ENCODE data around the gene NAE1. TPM values are rescaled to one million over a fixed set of nuclear protein-coding genes. Genes with fewer than 3 reads are reported as not detected.
"Not testable (repeated sequence)": the region's sequence is repeated elsewhere in the genome, so short reads cannot be mapped to it uniquely, and the experiment has no call there.

NAE1 gene
- total and polyA plus RNA-seq, 7 experiments from 2014 or later = 62.3 to 103 (median 96.3) TPM

DNA sequence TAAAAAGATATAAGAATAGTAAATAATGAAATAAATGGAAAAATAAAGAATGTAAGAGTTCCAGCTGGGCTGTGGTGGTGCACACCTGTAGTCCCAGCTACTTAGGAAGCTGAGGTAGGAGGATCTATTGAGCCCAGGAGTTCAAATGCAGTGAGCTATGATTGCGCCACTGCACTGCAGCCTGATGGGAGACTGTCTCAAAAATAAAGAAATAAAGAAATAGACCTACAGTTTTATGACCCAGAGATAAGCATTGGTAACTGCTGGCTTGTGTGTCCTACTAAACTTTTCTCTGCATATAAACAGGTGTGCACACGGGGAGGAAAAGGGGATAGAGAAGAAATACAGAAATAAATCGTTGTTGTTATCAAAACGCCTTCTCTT is 41.8 kb upstream of the NAE1 start:
- ChIA-PET POLR2A (interaction anchor here (1.0 to 1.7 kb wide), 3 partner anchors 10 to 288 kb away, joined by 4 to 15 read pairs (median 4); partner anchors contain the start of gene NAE1), CTCF (interaction anchor here (0.6 to 1.7 kb wide), 16 partner anchors 9 to 468 kb away, joined by 3 to 6 read pairs (median 4); partner anchors contain the start of gene NAE1)
- H3K27me3 ChIP-seq (ENCODE audit: control insufficient read depth in 2 of 2, insufficient read depth in 2 of 2, low read length in 2 of 2) = no peaks in the 10 kb centered on the region
- intact Hi-C loops (cut with micrococcal nuclease) = loop anchor here (2.0 to 5.0 kb wide), 8 partner anchors 42 to 395 kb away; partner anchors contain the start of genes DYNC1LI2 (in 2 of the 2) and NAE1 (in 1 of the 2)
- Mint-ChIP-seq H3K9me3 (no peaks in the 10 kb centered on the region), H3K4me1 (peaks cover 7 to 49% (median 19%) of the 10 kb centered on the region in 7 donors), H3K4me3 (peak overlapping the region; percentile 77 to 94 (median 82)), H3K36me3 (no peaks in the 10 kb centered on the region), H3K27me3 (no peaks in the 10 kb centered on the region), H3K27ac (peak overlapping the region in 8 of 9 donors; percentile 7 to 93 (median 67))
- no peaks in the 10 kb centered on the region for H3K36me3 ChIP-seq (ENCODE audit: control insufficient read depth in 2 of 3, insufficient read depth in 3 of 3, low read length in 3 of 3)
- no peaks in the 10 kb centered on the region for H3K9me3 ChIP-seq (ENCODE audit: control insufficient read depth in 2 of 3, low read length in 3 of 3)
- H3K27ac ChIP-seq (ENCODE audit: low read depth, low read length) = no peak overlapping the region
- peak overlapping the region; percentile 48 for H3K4me3 ChIP-seq (ENCODE audit: low read length)
- DNase-seq = no peak
- H3K4me1 ChIP-seq (ENCODE audit: control insufficient read depth in 2 of 2, insufficient read depth in 2 of 2, low read length in 2 of 2) = peaks cover 5 to 10% of the 10 kb centered on the region in 2 donors
- ATAC-seq = no peak

DNA sequence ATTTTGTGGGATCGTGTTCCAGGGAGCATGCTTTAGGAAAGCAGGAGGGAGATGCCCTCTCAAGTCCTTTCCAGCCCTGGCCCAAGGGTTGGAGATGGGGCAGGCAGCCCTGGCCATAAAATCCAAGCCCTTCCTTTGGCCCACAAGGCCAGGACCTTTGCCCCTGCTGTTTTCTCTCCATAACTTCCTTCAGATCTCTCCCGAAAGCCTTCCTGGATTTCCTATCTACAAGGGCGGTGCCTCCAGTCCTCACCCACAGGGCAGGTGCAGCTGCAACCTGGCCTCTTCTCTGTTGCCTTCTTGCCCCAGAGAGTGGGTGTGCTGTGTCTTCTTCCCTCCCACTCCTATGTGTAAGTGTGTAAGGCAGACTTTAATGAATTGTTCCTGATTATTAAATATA is 41.1 kb upstream of the NAE1 start:
- ChIA-PET POLR2A (interaction anchor here (1.1 to 1.7 kb wide), 2 partner anchors 10 to 42 kb away, joined by 4 to 15 read pairs; partner anchors contain the start of gene NAE1), CTCF (interaction anchor here (1.2 to 1.7 kb wide), 4 partner anchors 19 to 465 kb away, joined by 3 to 6 read pairs (median 4); partner anchors contain the start of gene NAE1)
- no peaks in the 10 kb centered on the region for H3K9me3 Mint-ChIP-seq
- H3K36me3 Mint-ChIP-seq = no peaks in the 10 kb centered on the region
- H3K4me1 Mint-ChIP-seq = peaks cover 7 to 49% (median 19%) of the 10 kb centered on the region in 7 donors
- H3K9me3 ChIP-seq (ENCODE audit: control insufficient read depth in 2 of 3, low read length in 3 of 3) = no peaks in the 10 kb centered on the region
- H3K36me3 ChIP-seq (ENCODE audit: control insufficient read depth in 2 of 3, insufficient read depth in 3 of 3, low read length in 3 of 3) = no peaks in the 10 kb centered on the region
- intact Hi-C loops (cut with micrococcal nuclease) = loop anchor here (2.0 to 5.0 kb wide), 8 partner anchors 41 to 395 kb away; partner anchors contain the start of genes DYNC1LI2 (in 2 of the 2) and NAE1 (in 1 of the 2)
- ATAC-seq (no peak), DNase-seq (no peak)
- no peaks in the 10 kb centered on the region for H3K27me3 Mint-ChIP-seq
- peaks cover 5 to 10% of the 10 kb centered on the region in 2 donors for H3K4me1 ChIP-seq (ENCODE audit: control insufficient read depth in 2 of 2, insufficient read depth in 2 of 2, low read length in 2 of 2)
- H3K27me3 ChIP-seq (ENCODE audit: control insufficient read depth in 2 of 2, insufficient read depth in 2 of 2, low read length in 2 of 2) = no peaks in the 10 kb centered on the region
- peak overlapping the region in 2 of 10 donors; percentile 51 to 69 for H3K4me3 Mint-ChIP-seq
- peak overlapping the region in 1 of 9 donors; percentile 77 for H3K27ac Mint-ChIP-seq
- H3K27ac ChIP-seq (ENCODE audit: low read depth, low read length) = no peak overlapping the region
- no peak overlapping the region for H3K4me3 ChIP-seq (ENCODE audit: low read length)

DNA sequence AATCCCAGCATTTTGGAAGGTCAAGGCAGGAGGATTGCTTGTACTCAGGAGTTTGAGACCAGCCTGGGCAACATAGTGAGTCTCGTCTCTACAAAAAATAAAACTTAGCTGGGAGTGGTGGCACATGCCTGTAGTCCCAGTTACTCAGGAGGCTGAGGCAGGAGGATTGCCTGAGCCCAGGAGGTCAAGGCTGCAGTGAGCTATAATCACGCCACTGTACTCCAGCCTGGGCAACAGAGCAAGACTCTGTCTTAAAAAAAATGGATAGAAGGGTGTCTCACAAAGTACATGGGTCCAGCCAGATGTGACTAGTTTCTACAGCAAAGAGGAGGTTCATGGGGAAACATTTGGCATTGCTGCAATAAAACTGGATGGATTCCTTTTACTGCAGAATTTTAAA is 40.6 kb upstream of the NAE1 start:
- H3K9me3 ChIP-seq (ENCODE audit: control insufficient read depth in 2 of 3, low read length in 3 of 3); POLR2A ChIA-PET; H3K4me3 ChIP-seq (ENCODE audit: low read length); ATAC-seq; H3K36me3 Mint-ChIP-seq; H3K27ac Mint-ChIP-seq; H3K4me1 ChIP-seq (ENCODE audit: control insufficient read depth in 2 of 2, insufficient read depth in 2 of 2, low read length in 2 of 2); H3K9me3 Mint-ChIP-seq; DNase-seq; H3K36me3 ChIP-seq (ENCODE audit: control insufficient read depth in 2 of 3, insufficient read depth in 3 of 3, low read length in 3 of 3); CTCF ChIA-PET; H3K27ac ChIP-seq (ENCODE audit: low read depth, low read length); H3K27me3 ChIP-seq (ENCODE audit: control insufficient read depth in 2 of 2, insufficient read depth in 2 of 2, low read length in 2 of 2); H3K27me3 Mint-ChIP-seq; H3K4me3 Mint-ChIP-seq: not testable (repeated sequence)
- H3K4me1 Mint-ChIP-seq = peaks cover 7 to 49% (median 19%) of the 10 kb centered on the region in 7 donors
- intact Hi-C loops (cut with micrococcal nuclease) = loop anchor here (5.0 kb wide), 3 partner anchors 119 to 394 kb away; partner anchors contain the start of gene DYNC1LI2 (in 1 of the 2)

DNA sequence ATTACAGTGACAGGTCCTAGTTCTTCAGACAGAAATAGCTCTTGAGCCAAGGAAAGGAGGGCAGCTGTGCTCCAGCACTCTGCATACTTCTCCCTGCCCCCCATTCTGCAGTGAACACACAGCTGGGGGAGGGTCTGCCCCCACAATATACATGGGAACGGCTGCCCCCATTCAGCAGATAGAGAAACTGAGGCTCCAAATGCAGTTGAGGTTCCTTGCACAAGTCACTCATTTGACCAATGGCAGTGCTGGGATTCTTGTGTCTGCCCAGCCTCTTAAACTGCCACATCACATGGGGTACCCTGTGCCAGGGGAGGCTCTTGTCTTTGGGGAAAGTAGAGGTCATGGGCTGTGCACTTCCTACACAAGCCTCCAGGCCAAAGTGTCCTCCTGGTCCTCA is 38.6 kb upstream of the NAE1 start:
- CTCF ChIA-PET = interaction anchor here (0.7 to 3.7 kb wide), 2 partner anchors 12 to 39 kb away, joined by 3 to 26 read pairs; partner anchors contain the start of genes NAE1 and PDP2
- DNase-seq = no peak
- POLR2A ChIA-PET = no interaction called here
- H3K4me1 Mint-ChIP-seq = peaks cover 7 to 33% (median 19%) of the 10 kb centered on the region in 7 donors
- Histone ChIP-seq H3K9me3 (ENCODE audit: control insufficient read depth in 2 of 3, low read length in 3 of 3) (no peaks in the 10 kb centered on the region), H3K4me3 (ENCODE audit: low read length) (no peak overlapping the region), H3K4me1 (ENCODE audit: control insufficient read depth in 2 of 2, insufficient read depth in 2 of 2, low read length in 2 of 2) (peaks cover 5 to 10% of the 10 kb centered on the region in 2 donors), H3K27ac (ENCODE audit: low read depth, low read length) (no peak overlapping the region), H3K36me3 (ENCODE audit: control insufficient read depth in 2 of 3, insufficient read depth in 3 of 3, low read length in 3 of 3) (no peaks in the 10 kb centered on the region), H3K27me3 (ENCODE audit: control insufficient read depth in 2 of 2, insufficient read depth in 2 of 2, low read length in 2 of 2) (no peaks in the 10 kb centered on the region)
- no peaks in the 10 kb centered on the region for H3K9me3 Mint-ChIP-seq
- intact Hi-C loops (cut with micrococcal nuclease) = no loop called here
- H3K27ac Mint-ChIP-seq = peak overlapping the region in 1 of 9 donors; percentile 49
- no peak for ATAC-seq
- H3K4me3 Mint-ChIP-seq = no peak overlapping the region
- no peaks in the 10 kb centered on the region for H3K36me3 Mint-ChIP-seq
- no peaks in the 10 kb centered on the region for H3K27me3 Mint-ChIP-seq

DNA sequence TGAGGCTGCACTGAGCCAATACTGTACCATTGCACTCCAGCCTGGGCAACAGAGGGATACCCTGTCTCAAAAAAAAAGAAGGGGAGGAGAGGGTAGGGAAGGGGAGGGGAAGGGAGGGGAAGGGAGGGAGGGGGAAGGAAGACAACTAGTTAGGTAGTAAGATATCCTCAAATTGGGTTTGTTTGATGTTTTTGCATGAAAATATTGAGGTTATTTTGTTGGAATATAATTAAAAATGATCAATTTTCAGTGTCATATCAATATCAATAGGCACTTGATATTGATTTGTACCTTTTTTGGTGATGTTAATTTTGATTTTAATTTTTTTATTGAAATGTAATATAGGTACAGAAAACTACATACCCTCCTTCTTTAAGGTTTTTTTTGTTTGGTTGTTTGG is 32.9 kb upstream of the NAE1 start:
- H3K9me3 Mint-ChIP-seq = no peaks in the 10 kb centered on the region
- intact Hi-C loops (cut with micrococcal nuclease) = no loop called here
- Histone ChIP-seq H3K4me3 (ENCODE audit: low read length) (no peak overlapping the region), H3K27ac (ENCODE audit: low read depth, low read length) (no peak overlapping the region), H3K27me3 (ENCODE audit: control insufficient read depth in 2 of 2, insufficient read depth in 2 of 2, low read length in 2 of 2) (no peaks in the 10 kb centered on the region), H3K4me1 (ENCODE audit: control insufficient read depth in 2 of 2, insufficient read depth in 2 of 2, low read length in 2 of 2) (peaks cover 0 to 4% of the 10 kb centered on the region in 2 donors), H3K9me3 (ENCODE audit: control insufficient read depth in 2 of 3, low read length in 3 of 3) (no peaks in the 10 kb centered on the region), H3K36me3 (ENCODE audit: control insufficient read depth in 2 of 3, insufficient read depth in 3 of 3, low read length in 3 of 3) (no peaks in the 10 kb centered on the region)
- no peak overlapping the region for H3K27ac Mint-ChIP-seq
- no peaks in the 10 kb centered on the region for H3K36me3 Mint-ChIP-seq
- H3K27me3 Mint-ChIP-seq = no peaks in the 10 kb centered on the region
- H3K4me3 Mint-ChIP-seq = no peak overlapping the region
- CTCF ChIA-PET = interaction anchor here (1.5 kb wide), 1 partner anchor 9 kb away, joined by 4 read pairs; no protein-coding TSS in a partner anchor
- DNase-seq (no peak), ATAC-seq (no peak)
- POLR2A ChIA-PET = no interaction called here
- H3K4me1 Mint-ChIP-seq = peaks cover 0 to 6% (median 5%) of the 10 kb centered on the region in 7 donors

DNA sequence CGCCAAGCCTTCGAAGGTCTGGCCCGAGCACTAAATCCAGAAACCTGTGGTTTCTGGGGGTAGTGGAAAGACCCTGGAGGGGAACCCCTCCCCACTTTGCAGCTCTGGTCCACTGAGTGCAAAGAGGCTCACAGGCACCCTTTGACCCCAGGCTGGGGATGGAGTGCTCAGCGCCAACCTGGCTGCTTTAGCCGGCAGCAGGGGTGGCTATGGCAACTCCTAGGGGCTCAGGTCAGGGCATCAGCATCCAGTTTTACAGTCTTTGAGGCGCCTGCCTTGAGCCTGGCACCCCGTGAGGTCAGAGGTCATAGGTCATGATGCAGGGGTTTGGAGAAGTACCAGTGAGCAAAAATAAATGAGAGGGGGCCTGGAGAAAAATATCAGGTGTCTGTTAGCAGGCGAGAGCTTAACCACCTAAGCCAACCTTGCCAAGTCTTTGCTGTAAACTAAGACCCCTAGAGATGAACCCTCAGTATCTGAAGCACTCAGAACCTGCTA is 31.3 kb upstream of the NAE1 start:
- no peak for DNase-seq
- Mint-ChIP-seq H3K27me3 (no peaks in the 10 kb centered on the region), H3K9me3 (no peaks in the 10 kb centered on the region), H3K4me1 (no peaks in the 10 kb centered on the region), H3K4me3 (no peak overlapping the region), H3K36me3 (no peaks in the 10 kb centered on the region), H3K27ac (no peak overlapping the region)
- H3K4me1 ChIP-seq (ENCODE audit: control insufficient read depth in 2 of 2, insufficient read depth in 2 of 2, low read length in 2 of 2) = no peaks in the 10 kb centered on the region
- no peaks in the 10 kb centered on the region for H3K36me3 ChIP-seq (ENCODE audit: control insufficient read depth in 2 of 3, insufficient read depth in 3 of 3, low read length in 3 of 3)
- H3K9me3 ChIP-seq (ENCODE audit: control insufficient read depth in 2 of 3, low read length in 3 of 3) = no peaks in the 10 kb centered on the region
- no peak for ATAC-seq
- CTCF ChIA-PET = interaction anchor here (0.5 to 1.5 kb wide), 2 partner anchors 11 to 47 kb away, joined by 3 to 4 read pairs; no protein-coding TSS in a partner anchor
- no peak overlapping the region for H3K4me3 ChIP-seq (ENCODE audit: low read length)
- intact Hi-C loops (cut with micrococcal nuclease) = no loop called here
- POLR2A ChIA-PET = no interaction called here
- H3K27me3 ChIP-seq (ENCODE audit: control insufficient read depth in 2 of 2, insufficient read depth in 2 of 2, low read length in 2 of 2) = no peaks in the 10 kb centered on the region
- H3K27ac ChIP-seq (ENCODE audit: low read depth, low read length) = no peak overlapping the region
